HepG2 (cell line): Measurements from ENCODE around the gene MSMB. TPM values are rescaled to one million over a fixed set of nuclear protein-coding genes. Genes with fewer than 3 reads are reported as not detected.
A peak's percentile ranks its signal among the peaks of the same experiment; 100 is the strongest.

Experiments
- GZF1 ChIP-seq: sonication (generic); formaldehyde crosslinking; IDR thresholded peaks from 2 replicates; pipeline ENCODE4 v1.5.1; 2020; ENCODE audit warnings: mild to moderate bottlenecking, missing genetic modification reagents
- HOXA3 ChIP-seq: sonication (generic); formaldehyde crosslinking; IDR thresholded peaks from 2 replicates; pipeline ENCODE4 v1.5.0; 2020; ENCODE audit warnings: missing genetic modification reagents
- MBD4 ChIP-seq: IDR thresholded peaks from 2 replicates; pipeline ENCODE4 v1.6.1; 2012; ENCODE audit warnings: low read length, inconsistent platforms, borderline replicate concordance
- NFKB2 ChIP-seq: sonication (generic); formaldehyde crosslinking; IDR thresholded peaks from 2 replicates; pipeline ENCODE4 v1.4.0; 2020; ENCODE audit warnings: missing genetic modification reagents, borderline replicate concordance
- NR3C1 ChIP-seq: sonication (generic); formaldehyde crosslinking; IDR thresholded peaks from 2 replicates; pipeline ENCODE4 v1.4.0; 2020; ENCODE audit warnings: missing genetic modification reagents
- RXRB ChIP-seq: IDR thresholded peaks from 2 replicates; pipeline ENCODE4 v1.6.1; 2016; ENCODE audit warnings: borderline replicate concordance, missing genetic modification reagents, missing compliant biosample characterization
- SMC3 ChIP-seq: IDR thresholded peaks from 2 replicates; pipeline ENCODE4 v1.6.1; 2011; ENCODE audit warnings: low read length, improper control_type of control experiment
- SP5 ChIP-seq: IDR thresholded peaks from 2 replicates; pipeline ENCODE4 v1.6.1; 2016; ENCODE audit warnings: low read depth, borderline replicate concordance
- TBX2 ChIP-seq: sonication (generic); formaldehyde crosslinking; IDR thresholded peaks from 2 replicates; pipeline ENCODE4 v1.5.0; 2020; ENCODE audit warnings: missing genetic modification reagents, mild to moderate bottlenecking, borderline replicate concordance
- TSC22D2 ChIP-seq: sonication (generic); formaldehyde crosslinking; IDR thresholded peaks from 2 replicates; pipeline ENCODE4 v1.5.1; 2020; ENCODE audit warnings: missing genetic modification reagents, mild to moderate bottlenecking, borderline replicate concordance
- ZFX ChIP-seq: sonication (generic); formaldehyde crosslinking; IDR thresholded peaks from 2 replicates; pipeline ENCODE4 v1.4.0; 2020; ENCODE audit warnings: mild to moderate bottlenecking, low read depth, missing genetic modification reagents, moderate library complexity
- ZMYM4 ChIP-seq: sonication (generic); formaldehyde crosslinking; IDR thresholded peaks from 2 replicates; pipeline ENCODE4 v1.8.1; 2023; ENCODE audit warnings: mild to moderate bottlenecking, missing genetic modification reagents
- ZNF101 ChIP-seq: sonication (generic); formaldehyde crosslinking; IDR thresholded peaks from 2 replicates; pipeline ENCODE4 v1.4.0; 2020; ENCODE audit warnings: mild to moderate bottlenecking, low read depth, missing genetic modification reagents, borderline replicate concordance
- ZNF552 ChIP-seq: sonication (generic); formaldehyde crosslinking; IDR thresholded peaks from 2 replicates; pipeline ENCODE4 v1.9.0; 2022; ENCODE audit warnings: missing genetic modification reagents, mild to moderate bottlenecking, borderline replicate concordance
- polyA plus RNA-seq, 8 experiments: library from polyadenylated mRNA; depleted of rRNA in 3 of 8; stranded (reverse) in 7 of 8; unstranded in 1 of 8; fragments of >200 nt; fragmentation: Illumina TruSeq in 4 of 8; extraction: Trizol in 4 of 8; gene quantifications; 2 replicates each; pipeline versions ENCODE4 v1.2.1 to v1.2.3, GENCODE V29; 2011 to 2016; ENCODE audit warnings: low read depth in 4 of 8, missing spikeins in 1 of 8, mixed read lengths in 1 of 8; ENCODE audit not compliant: insufficient read depth in 1 of 8
- total RNA-seq, 5 experiments: library from RNA; depleted of rRNA; stranded (reverse); fragments of >200 nt; fragmentation: Illumina TruSeq; extraction: Trizol; gene quantifications; 2 replicates each; pipeline ENCODE4 v1.2.3, GENCODE V29; 2016; ENCODE audit warnings: low read depth in 1 of 5
- TF ChIP-seq, protein P1 (sequence below): sonication (generic); formaldehyde crosslinking; IDR thresholded peaks from one replicate; pipeline ENCODE4 v1.5.1; 2020; ENCODE audit warnings: mild to moderate bottlenecking, missing genetic modification reagents; ENCODE audit errors: not compliant biosample characterization
- TF ChIP-seq, protein P2 (sequence below): IDR thresholded peaks from 2 replicates; pipeline ENCODE4 v1.4.0; 2020; ENCODE audit warnings: mild to moderate bottlenecking, missing genetic modification reagents
- TF ChIP-seq, protein P3 (sequence below): sonication (generic); formaldehyde crosslinking; IDR thresholded peaks from 2 replicates; pipeline ENCODE4 v1.4.0; 2020; ENCODE audit warnings: missing genetic modification reagents

MSMB gene
- total and polyA plus RNA-seq, 2 of the 13 experiments (the other 11 are each of a cell fraction or from before 2014, with no cell fraction given): 0.84 TPM; not detected in 1

DNA sequence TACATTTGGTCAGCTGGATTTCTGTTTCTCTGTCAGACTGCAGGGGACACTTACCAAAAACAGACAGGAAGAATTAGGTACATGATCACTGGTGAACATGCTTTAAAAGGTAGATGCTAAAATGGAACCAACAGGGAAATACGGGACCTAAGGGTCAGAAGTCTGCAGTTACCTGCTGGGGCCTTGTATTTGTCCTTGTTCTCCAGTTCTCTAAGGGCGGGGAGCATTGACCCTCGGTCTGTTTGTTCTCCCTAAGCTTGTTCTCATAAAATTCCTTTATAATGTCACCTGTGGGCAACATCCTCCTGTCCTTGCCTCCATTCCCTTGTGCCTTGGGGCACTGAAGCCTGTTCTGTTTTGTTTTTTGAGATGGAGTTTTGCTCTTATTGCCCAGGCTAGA lies 29.8 kb upstream of the MSMB start (continued):
- TF ChIP-seq, protein P1, sequence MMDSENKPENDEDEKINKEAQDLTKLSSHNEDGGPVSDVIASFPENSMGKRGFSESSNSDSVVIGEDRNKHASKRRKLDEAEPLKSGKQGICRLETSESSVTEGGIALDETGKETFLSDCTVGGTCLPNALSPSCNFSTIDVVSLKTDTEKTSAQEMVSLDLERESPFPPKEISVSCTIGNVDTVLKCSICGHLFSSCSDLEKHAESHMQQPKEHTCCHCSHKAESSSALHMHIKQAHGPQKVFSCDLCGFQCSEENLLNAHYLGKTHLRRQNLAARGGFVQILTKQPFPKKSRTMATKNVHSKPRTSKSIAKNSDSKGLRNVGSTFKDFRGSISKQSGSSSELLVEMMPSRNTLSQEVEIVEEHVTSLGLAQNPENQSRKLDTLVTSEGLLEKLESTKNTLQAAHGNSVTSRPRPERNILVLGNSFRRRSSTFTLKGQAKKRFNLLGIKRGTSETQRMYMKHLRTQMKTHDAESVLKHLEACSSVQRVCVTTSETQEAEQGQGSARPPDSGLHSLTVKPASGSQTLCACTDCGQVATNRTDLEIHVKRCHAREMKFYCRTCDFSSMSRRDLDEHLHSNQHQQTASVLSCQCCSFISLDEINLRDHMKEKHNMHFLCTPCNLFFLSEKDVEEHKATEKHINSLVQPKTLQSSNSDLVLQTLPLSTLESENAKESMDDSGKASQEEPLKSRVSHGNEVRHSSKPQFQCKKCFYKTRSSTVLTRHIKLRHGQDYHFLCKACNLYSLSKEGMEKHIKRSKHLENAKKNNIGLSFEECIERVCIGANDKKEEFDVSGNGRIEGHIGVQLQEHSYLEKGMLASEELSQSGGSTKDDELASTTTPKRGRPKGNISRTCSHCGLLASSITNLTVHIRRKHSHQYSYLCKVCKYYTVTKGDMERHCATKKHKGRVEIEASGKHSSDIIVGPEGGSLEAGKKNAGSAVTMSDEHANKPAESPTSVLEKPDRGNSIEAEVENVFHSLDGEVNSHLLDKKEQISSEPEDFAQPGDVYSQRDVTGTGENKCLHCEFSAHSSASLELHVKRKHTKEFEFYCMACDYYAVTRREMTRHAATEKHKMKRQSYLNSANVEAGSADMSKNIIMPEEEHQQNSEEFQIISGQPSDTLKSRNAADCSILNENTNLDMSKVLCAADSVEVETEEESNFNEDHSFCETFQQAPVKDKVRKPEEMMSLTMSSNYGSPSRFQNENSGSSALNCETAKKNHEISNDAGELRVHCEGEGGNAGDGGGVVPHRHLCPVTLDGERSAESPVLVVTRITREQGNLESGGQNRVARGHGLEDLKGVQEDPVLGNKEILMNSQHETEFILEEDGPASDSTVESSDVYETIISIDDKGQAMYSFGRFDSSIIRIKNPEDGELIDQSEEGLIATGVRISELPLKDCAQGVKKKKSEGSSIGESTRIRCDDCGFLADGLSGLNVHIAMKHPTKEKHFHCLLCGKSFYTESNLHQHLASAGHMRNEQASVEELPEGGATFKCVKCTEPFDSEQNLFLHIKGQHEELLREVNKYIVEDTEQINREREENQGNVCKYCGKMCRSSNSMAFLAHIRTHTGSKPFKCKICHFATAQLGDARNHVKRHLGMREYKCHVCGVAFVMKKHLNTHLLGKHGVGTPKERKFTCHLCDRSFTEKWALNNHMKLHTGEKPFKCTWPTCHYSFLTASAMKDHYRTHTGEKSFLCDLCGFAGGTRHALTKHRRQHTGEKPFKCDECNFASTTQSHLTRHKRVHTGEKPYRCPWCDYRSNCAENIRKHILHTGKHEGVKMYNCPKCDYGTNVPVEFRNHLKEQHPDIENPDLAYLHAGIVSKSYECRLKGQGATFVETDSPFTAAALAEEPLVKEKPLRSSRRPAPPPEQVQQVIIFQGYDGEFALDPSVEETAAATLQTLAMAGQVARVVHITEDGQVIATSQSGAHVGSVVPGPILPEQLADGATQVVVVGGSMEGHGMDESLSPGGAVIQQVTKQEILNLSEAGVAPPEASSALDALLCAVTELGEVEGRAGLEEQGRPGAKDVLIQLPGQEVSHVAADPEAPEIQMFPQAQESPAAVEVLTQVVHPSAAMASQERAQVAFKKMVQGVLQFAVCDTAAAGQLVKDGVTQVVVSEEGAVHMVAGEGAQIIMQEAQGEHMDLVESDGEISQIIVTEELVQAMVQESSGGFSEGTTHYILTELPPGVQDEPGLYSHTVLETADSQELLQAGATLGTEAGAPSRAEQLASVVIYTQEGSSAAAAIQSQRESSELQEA (CRISPR knock-in tag): no peak
- TF ChIP-seq SP5 (CRISPR knock-in tag) (peak; percentile 26; the same call in 1 of the 2 replicates), TBX2 (CRISPR knock-in tag) (no peak), ZMYM4 (peak; percentile 51), ZFX (CRISPR knock-in tag) (peak; percentile 54; the same call in 1 of the 2 replicates), TSC22D2 (no peak), ZNF552 (CRISPR knock-in tag) (no peak), HOXA3 (no peak), SMC3 (no peak), MBD4 (no peak), NFKB2 (no peak), ZNF101 (CRISPR knock-in tag) (no peak), GZF1 (CRISPR knock-in tag) (peak; percentile 94; the same call in 1 of the 2 replicates), RXRB (CRISPR knock-in tag) (peak; percentile 33; the same call in 1 of the 2 replicates), NR3C1 (CRISPR knock-in tag) (no peak)
- TF ChIP-seq, protein P2, sequence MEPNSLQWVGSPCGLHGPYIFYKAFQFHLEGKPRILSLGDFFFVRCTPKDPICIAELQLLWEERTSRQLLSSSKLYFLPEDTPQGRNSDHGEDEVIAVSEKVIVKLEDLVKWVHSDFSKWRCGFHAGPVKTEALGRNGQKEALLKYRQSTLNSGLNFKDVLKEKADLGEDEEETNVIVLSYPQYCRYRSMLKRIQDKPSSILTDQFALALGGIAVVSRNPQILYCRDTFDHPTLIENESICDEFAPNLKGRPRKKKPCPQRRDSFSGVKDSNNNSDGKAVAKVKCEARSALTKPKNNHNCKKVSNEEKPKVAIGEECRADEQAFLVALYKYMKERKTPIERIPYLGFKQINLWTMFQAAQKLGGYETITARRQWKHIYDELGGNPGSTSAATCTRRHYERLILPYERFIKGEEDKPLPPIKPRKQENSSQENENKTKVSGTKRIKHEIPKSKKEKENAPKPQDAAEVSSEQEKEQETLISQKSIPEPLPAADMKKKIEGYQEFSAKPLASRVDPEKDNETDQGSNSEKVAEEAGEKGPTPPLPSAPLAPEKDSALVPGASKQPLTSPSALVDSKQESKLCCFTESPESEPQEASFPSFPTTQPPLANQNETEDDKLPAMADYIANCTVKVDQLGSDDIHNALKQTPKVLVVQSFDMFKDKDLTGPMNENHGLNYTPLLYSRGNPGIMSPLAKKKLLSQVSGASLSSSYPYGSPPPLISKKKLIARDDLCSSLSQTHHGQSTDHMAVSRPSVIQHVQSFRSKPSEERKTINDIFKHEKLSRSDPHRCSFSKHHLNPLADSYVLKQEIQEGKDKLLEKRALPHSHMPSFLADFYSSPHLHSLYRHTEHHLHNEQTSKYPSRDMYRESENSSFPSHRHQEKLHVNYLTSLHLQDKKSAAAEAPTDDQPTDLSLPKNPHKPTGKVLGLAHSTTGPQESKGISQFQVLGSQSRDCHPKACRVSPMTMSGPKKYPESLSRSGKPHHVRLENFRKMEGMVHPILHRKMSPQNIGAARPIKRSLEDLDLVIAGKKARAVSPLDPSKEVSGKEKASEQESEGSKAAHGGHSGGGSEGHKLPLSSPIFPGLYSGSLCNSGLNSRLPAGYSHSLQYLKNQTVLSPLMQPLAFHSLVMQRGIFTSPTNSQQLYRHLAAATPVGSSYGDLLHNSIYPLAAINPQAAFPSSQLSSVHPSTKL: peak; percentile 35; the same call in 1 of the 2 replicates
- TF ChIP-seq, protein P3, sequence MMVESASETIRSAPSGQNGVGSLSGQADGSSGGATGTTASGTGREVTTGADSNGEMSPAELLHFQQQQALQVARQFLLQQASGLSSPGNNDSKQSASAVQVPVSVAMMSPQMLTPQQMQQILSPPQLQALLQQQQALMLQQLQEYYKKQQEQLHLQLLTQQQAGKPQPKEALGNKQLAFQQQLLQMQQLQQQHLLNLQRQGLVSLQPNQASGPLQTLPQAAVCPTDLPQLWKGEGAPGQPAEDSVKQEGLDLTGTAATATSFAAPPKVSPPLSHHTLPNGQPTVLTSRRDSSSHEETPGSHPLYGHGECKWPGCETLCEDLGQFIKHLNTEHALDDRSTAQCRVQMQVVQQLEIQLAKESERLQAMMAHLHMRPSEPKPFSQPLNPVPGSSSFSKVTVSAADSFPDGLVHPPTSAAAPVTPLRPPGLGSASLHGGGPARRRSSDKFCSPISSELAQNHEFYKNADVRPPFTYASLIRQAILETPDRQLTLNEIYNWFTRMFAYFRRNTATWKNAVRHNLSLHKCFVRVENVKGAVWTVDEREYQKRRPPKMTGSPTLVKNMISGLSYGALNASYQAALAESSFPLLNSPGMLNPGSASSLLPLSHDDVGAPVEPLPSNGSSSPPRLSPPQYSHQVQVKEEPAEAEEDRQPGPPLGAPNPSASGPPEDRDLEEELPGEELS: 0 out of 2 replicates have a peak, but pooled peaks have one; percentile 13
